GM21447 (cell line): ENCODE data around the gene PAPPA.

Experiments used
- ATAC-seq: cut with Tn5 transposase; IDR thresholded peaks from one replicate; pipeline ENCODE4 v1.9.1; 2021; ENCODE audit not compliant: unreplicated experiment

The PAPPA gene

GRCh38 chr9:116271340-116271739 lies 117.7 kb downstream of the PAPPA start:
- ATAC-seq = no peak

DNA sequence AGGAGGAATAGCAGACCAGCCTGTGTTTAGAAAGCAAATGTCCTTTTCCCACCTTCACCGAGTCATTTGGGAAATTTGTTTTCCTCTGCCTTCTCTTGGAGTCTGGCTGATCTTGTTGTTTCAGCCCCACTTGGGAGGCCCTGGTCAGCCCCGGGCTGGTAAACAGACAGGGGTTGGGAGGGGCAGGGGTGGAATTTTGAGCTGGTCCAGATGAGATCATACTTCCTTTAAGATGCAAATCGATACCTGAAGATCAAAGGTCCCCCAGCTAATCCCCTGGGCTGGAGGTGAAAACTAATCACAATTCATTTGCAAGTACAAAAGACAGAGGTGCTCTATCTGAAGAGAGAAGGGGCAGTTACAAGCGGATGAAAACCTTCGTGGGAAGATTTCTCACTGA lies 118.4 kb downstream of the PAPPA start:
- no peak for ATAC-seq

- no peak for ATAC-seq
Observed at GRCh38 chr9:116274293-116274692, 120.7 kb downstream of the PAPPA start.

DNA sequence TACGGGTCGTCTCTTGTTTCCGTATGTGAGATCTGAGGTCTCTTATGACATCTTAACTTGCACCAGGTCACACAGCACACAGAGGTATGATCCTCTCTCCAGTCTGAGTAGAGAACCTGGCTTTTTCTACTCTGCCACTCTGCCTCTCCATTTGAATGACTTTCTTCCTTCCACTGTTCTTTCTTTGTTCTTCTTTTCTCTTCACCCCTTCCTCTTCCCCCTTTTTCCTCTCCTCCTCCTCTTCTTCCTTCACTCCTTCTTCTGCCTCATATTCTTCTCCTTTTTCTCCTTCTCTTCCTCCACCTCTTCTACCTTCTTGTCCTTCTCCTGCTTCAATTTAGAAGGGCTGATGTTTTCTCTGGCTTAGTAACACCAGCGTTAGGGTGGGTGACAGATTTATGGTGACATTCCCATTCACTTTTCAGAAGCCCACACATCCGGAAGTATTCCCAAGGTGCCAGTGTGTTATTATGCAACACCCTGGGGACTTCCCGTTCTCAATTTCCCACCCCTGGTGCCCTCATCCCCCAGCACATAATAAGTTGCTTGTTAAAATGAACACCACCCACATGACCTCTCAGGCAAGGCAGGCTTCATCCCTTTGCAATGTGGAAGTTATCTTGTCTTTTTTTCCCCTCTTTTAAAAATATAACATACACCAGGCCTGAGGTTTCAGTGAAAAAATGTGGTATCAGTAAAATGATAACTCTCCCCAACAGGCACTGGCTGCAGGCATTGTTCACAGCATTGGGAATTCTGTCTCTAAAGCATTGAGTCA lies 122.0 kb downstream of the PAPPA start:
- no peak for ATAC-seq

GRCh38 chr9:116276196-116276493 lies 122.6 kb downstream of the PAPPA start:
- no peak for ATAC-seq

- ATAC-seq = no peak
Observed at GRCh38 chr9:116276651-116277121, 123.1 kb downstream of the PAPPA start.

- no peak for ATAC-seq
Observed at GRCh38 chr9:116278326-116278725, 124.7 kb downstream of the PAPPA start.

DNA sequence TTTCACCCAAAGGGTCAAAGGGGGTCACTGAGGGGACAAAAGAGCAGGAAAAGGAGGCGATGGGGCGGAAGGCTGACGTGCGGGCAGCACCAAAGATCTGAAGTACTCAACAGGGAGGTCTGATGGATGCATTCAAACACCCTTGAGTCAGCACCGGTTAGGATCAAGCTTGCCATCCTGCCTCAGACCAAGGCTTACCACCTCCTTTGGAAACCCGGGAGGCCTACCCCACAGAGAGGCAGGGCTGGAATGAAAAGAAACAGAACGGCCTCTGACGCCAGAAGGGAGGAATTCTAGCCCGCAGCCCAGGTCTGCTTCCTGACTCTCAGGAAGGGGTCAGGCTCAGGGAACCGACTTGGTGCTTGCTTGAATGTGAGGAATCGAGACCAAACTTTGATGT lies 125.6 kb downstream of the PAPPA start:
- ATAC-seq = no peak

DNA sequence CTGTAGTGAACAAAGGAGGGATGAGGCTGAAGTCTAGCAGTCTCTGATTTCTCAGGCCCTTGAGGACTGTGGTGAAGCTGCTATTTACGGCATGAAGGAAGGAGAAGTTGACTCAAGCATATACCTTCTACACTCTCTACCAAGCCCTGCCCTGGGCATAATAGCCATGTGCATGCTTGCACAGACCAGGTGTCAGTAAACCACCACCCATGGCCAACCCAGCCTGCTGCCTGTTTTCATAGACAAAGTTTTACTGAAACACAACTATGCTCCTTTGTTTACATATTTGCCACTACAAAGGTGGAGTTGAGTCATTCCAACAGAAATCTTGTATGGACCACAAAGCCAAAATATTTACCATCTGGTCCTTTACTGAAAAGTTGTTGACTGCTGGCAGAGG lies 126.9 kb downstream of the PAPPA start:
- ATAC-seq = no peak

- no peak for ATAC-seq
Observed at GRCh38 chr9:116282597-116282996, 129.0 kb downstream of the PAPPA start.

DNA sequence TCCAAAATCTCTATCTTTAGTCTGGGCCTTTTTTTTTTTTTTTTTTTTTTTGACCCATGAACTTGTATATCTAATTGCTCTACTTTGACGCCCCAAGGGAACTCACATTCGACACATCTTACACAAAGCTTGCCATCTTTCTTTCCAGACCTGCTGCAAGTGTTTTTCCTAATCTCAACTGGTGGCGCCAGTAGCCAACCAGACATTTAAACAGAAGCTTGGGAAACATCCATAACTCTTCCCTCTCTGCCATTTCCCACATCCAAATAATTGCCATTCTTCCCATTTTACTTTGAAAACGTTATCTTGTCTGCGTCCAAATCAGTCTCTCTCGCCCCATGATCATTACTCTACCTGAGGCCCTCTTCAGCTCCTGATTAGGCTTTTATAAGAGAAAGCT lies 130.9 kb downstream of the PAPPA start:
- no peak for ATAC-seq

DNA sequence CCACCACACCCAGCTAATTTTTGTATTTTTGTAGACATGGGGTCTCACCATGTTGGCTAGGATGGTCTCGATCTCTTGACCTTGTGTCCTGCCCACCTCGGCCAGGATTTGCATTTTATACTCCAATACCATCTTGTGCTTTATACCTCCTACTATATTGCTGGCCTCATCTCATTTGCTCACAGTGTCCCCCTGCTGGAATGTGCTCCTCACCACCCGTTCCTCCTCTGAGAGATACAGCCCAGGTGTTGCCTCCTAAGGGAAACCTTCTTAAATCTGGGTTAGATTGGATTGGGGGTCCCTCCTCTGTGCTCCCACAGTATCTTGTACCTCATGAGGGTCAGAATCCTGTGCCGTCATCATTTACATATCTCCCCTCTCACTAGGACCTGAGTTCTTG lies 131.7 kb downstream of the PAPPA start:
- no peak for ATAC-seq

DNA sequence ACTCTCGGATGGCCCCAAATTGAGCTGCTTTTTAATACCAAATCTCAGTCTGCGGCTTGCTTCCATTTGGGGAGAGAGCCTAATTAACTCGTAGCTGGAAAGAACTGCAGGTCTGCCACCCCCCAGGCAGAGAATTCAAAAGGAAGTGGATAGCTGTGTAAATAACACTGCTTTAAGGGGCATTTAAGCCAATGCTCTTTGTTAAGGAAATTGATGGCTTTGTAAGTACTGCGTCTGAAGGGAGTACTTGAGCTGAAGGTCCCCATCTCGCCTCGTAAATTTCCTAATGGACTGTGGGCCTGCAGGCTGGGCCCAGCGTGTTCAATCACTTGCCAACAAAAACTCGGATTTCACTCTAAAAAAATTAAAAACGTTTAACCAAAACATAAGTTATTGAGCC lies 132.7 kb downstream of the PAPPA start:
- ATAC-seq = no peak

GRCh38 chr9:116287721-116288120 lies 134.1 kb downstream of the PAPPA start:
- ATAC-seq = no peak

GRCh38 chr9:116288658-116289057 lies 135.1 kb downstream of the PAPPA start:
- ATAC-seq = no peak

DNA sequence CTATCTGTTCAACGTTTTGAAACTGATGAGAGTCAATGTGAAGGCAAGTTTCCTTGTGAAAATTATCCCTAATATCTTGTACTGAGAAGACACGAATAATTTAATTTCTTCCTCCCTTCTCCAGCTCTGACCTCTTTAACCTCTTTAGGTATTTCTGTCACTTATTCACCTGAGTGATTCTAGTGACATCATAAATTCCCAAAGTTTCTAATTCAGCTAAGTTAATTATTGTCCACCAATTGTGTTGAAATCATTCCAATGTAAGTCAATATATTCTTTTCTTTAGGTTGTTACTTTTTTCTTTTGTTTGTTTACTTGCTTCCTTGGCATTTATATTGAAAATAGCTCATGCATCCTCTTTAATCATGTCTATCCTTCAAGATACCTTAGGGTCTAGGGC lies 143.8 kb downstream of the PAPPA start:
- no peak for ATAC-seq

GRCh38 chr9:116298249-116298648 lies 144.7 kb downstream of the PAPPA start:
- no peak for ATAC-seq

GRCh38 chr9:116298878-116299391 lies 145.3 kb downstream of the PAPPA start:
- no peak for ATAC-seq

DNA sequence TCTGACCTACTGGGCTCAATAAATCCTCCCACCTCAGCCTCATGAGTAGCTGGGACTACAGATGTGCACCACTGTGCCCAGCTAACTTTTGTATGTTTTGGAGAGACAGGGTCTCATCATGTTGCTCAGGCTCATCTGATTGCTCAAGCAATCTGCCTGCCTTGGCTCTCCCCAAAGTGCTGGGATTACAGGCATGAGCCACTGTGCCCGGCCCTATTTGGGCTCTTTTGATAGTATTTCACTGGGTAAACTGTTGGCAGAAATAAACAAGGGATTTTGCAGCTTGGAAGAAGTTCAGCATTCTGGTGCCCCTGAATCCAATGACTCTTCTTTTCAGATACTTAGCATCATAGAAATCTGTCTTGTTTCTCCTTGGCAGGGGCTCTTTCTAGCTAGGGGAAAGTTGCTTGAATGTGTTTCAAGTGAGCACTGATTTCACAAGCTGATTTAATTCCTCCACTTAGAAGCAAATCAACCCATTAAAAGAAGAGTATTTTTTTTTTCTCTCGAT lies 146.8 kb downstream of the PAPPA start:
- no peak for ATAC-seq

GRCh38 chr9:116303270-116303669 lies 149.7 kb downstream of the PAPPA start:
- no peak for ATAC-seq

DNA sequence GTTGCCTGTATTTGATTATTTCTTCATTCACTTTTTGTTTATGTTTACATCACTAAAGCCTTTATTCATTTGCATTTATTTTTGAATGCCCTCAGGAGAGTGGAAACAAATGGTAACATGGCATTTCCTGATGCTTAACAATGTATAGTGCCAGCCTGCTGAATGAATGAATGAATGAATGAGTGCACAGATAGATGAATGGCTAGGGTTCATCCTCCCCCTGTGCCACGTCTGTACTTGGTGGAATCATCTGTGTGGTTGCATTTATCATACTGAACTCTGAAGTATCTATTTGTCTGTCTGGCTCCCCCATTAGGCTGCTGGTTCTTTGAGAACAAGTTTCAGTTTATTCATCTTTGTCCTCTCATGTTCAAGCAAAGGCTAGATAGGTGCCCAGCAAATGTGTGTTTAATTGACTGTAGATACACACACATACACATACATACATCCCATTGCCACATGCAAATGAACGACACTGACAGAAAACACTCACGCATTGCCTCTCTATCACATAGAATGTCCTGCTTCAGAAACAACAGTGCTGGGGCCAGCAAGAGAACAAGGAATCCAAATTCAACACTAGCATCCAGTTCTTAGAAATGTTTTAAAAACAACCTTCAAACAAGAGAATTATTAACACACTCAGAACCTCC lies 150.4 kb downstream of the PAPPA start:
- ATAC-seq = no peak

DNA sequence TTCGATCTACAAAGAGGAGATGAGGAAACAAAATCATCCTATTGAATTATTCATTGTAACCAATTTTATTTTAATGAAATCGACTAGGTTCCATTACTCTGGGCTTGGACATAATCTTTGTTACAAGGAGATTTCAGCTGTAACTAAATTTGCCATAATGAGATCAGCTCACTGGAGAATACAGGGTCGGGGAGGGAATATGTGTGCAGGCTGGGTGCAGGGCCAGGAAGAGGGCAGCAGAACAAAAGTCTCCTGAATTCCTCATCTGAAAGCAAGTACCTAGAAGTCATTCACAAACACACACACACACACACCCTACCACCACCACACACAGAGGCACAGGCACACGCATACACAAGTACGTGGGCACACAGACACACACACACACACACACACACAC lies 151.2 kb downstream of the PAPPA start:
- ATAC-seq = no peak
